ENCODE results near the gene PLEK2.
"Not testable (repeated sequence)": the region's sequence is repeated elsewhere in the genome, so short reads cannot be mapped to it uniquely, and the experiment has no call there.

PLEK2 gene, protein sequence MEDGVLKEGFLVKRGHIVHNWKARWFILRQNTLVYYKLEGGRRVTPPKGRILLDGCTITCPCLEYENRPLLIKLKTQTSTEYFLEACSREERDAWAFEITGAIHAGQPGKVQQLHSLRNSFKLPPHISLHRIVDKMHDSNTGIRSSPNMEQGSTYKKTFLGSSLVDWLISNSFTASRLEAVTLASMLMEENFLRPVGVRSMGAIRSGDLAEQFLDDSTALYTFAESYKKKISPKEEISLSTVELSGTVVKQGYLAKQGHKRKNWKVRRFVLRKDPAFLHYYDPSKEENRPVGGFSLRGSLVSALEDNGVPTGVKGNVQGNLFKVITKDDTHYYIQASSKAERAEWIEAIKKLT

DNA sequence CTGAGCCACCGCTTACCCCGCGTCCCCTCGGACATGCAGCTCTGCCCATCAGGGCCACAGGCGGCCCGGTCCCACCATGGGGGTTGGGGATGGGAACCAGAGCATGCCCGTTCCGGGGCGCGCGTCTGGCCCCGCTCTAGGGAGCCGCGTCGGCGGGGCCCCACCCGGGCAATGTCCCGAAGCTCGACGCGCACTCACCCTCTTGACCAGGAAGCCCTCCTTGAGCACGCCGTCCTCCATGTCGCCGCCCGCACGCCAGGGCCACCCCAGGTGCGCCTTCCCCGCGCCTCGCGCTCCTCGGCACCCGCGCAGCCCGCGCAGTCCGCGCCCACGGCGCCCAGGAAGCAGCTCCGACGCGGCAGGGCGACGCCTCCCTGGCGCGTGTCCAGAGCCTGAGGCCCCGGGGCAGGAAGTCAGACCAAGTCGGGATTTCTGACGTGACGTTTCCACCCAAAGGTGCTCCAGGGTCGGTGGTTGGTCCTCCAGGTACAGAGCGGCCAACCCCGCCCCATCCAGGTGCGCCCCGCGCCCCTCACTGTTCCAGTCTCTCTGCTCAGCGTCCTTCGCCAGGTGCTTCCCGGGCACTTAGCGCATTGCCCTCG lies at the start of gene PLEK2:
Gene PLEK2 (minus strand): TSS at position 346 of the 602 bp plus-strand sequence. CDS start 106 bp downstream, at position 240.
- in situ Hi-C loops (cut with MboI; ENCODE audit: low pct_unique_long_range_greater_than_20kb, low sequenced_read_pairs), result no loop called here
- DNase-seq, result no peak

DNA sequence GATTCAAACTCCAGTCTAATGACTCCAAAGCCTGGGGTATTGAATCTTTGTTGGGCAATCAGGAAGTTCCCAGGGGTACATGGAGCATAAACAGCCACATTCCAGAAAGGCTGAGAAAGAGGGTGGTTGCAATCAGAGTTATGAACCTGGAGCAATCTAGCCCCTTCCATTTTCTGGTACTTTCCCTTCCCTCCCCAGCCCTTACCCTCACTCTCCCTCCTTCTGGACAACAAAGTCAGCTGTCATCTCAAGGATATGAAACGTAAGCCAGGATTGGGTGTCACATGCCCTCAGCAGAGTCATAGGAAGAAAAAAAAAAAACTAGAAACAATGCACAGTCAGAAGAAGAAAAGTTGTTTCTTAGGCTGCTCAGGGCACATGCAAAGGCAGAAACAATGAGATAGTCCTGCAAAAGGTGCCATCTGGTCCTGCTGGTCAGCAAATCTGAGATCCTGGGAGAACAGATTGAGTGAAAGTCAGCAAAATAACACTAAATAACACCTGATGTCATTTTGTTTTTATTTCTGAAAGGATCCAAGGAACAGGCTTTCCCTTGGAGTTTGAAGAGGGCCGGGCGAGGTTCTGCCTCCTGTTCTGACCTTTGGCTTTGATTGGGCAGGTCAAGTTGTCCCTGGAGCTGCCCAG lies 49.5 kb upstream of the PLEK2 start:
- in situ Hi-C loops (cut with MboI; ENCODE audit: low pct_unique_long_range_greater_than_20kb, low sequenced_read_pairs), result no loop called here
- DNase-seq, result no peak

DNA sequence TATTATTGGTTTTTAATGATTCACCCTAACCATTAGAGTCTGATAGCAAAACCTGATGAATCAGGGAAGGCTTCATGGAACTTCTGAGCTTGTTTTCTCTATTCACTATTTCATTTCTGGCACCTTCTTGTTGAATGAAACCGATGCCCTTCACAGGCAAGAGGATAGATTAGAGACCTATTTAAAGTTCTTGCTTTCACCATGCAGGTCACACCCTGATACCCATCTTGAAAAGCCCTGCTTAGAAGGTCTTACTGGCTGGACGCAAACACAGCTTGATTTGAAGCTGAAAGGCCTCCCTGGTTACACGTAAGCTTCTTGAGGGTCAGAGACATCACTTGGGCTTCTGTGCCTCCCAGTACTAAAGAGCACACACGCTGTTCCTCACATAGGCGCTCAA lies 47.4 kb upstream of the PLEK2 start:
- no peak for DNase-seq
- in situ Hi-C loops (cut with MboI; ENCODE audit: low pct_unique_long_range_greater_than_20kb, low sequenced_read_pairs), result no loop called here

DNA sequence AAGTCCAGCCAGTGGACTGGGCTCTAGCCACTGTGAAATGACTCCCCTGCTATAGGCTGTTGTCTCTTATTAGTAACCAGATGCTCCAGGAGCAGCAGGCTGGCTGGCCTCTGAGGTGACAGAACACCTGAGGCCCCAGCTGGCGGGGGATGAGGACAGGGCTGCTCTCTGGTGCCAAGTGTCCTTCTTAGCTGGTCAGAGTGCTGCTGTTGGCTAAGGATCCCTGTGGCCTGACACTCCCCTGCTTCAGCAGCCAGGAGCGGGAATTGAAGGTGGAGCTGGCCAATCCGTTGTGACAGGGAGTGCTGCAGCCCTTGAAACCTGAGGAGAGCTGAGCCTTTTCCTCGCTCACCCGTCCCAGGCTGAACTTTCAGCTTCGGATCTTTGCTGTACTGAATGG lies 45.8 kb upstream of the PLEK2 start:
- in situ Hi-C loops (cut with MboI; ENCODE audit: low pct_unique_long_range_greater_than_20kb, low sequenced_read_pairs), result no loop called here
- no peak for DNase-seq

DNA sequence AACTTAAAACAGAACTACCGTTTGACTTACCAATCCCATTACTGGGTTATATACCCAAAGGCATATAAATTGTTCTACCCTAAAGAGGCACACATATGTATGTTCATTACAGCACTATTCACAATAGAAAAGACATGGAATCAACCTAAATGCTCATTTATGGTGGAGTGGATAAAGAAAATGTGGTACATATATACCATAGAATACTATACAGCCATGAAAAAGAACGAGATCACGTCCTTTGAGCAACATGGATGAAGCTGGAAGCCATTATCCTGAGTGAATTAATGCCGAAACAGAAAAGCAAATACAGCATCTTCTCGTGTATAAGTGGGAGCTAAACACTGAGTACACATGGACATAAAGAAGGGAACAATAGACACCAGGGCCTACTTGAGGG lies 44.8 kb upstream of the PLEK2 start:
- DNase-seq, result no peak
- in situ Hi-C loops (cut with MboI; ENCODE audit: low pct_unique_long_range_greater_than_20kb, low sequenced_read_pairs), result no loop called here

DNA sequence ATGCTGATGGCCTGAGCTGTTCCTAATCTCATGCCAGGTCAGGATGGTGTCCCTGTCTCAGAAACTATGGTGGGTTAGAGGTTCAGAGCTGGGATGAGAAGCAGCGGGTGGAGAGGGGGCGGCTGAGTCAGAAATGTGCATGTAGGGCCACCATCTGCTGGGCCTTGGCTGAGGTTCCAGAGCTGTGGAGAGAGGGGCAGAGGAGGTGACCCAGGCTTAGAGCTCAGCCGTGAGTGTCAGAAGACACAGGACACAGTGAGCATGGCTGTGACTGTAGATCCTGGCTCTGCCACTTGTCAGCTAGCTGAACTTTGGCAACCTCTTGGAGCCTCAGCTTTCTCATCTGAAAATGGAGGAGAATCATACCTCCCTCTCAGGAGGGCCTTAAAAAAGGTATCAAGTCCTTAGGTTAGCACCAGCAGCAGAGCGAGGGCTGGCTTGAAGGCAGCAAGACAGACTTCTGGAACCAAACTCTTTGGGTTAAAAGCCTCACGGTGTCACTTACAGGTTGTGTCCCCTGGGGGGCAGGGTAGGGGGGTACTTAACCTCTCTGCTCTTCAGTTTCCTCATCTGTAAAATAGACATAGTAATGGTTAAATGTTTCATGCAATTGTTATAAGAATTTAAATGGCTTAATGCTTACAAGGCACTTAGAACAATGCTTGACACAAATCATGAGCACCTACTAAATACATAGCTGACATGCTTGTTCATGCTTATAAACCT lies 41.8 kb upstream of the PLEK2 start:
- in situ Hi-C loops (cut with MboI; ENCODE audit: low pct_unique_long_range_greater_than_20kb, low sequenced_read_pairs), result no loop called here

DNA sequence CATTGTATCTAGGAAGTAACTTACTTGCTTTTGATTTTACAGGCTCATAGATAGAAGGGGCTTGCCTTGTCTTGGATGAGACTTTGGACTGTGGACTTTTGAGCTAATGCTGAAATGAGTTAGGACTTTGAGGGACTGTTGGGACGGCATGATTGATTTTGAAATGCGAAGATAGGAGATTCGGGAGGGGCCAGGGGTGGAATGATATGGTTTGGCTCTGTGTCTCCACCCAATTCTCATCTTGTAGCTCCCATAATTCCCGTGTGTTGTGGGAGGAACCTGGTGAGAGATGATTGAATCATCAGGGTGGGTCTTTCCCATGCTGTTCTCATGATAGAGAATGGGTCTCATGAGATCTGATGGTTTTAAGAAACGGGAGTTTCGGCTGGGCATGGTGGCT lies 39.7 kb upstream of the PLEK2 start:
- DNase-seq; in situ Hi-C loops (cut with MboI; ENCODE audit: low pct_unique_long_range_greater_than_20kb, low sequenced_read_pairs): not testable (repeated sequence)

More for the DNA sequence above, 41.8 kb upstream of the PLEK2 start:
- no peak for DNase-seq

DNA sequence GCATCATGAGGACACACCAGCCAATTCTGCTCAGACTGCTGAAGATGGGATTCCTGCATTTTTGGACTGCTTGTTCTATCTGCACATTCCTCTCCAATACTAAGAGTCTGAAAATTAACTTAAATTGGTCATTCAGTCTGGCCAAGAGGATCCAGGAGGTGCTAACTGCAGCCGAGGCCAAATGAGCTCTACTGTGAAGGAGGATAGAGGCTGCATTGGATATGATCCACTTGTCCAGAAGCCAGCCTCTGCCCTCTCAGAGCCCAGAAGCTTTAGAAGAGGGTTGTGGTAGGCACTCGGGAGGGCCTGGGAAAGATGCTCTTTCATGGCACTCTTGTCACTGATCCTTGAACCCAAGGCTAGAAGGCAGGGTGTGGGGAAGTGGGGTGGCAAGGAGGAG lies 37.1 kb upstream of the PLEK2 start:
- in situ Hi-C loops (cut with MboI; ENCODE audit: low pct_unique_long_range_greater_than_20kb, low sequenced_read_pairs), result no loop called here
- DNase-seq, result no peak

DNA sequence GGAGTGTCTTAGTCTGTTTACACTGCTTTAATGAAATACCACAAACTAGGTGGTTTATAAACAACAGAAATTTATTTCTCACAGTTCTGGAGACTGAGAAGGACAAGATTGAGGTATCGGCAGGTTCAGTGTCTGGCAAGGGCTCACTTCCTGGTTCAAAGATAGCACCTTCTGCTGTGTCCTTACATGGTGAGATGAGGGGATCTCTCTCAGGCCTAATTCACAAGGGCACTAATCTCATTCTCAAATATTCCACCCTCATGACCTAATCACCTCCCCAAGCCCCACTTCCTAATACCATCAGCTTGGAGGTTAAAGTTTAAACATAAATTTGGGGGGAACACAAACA lies 35.0 kb upstream of the PLEK2 start:
- no peak for DNase-seq
- in situ Hi-C loops (cut with MboI; ENCODE audit: low pct_unique_long_range_greater_than_20kb, low sequenced_read_pairs), result no loop called here

DNA sequence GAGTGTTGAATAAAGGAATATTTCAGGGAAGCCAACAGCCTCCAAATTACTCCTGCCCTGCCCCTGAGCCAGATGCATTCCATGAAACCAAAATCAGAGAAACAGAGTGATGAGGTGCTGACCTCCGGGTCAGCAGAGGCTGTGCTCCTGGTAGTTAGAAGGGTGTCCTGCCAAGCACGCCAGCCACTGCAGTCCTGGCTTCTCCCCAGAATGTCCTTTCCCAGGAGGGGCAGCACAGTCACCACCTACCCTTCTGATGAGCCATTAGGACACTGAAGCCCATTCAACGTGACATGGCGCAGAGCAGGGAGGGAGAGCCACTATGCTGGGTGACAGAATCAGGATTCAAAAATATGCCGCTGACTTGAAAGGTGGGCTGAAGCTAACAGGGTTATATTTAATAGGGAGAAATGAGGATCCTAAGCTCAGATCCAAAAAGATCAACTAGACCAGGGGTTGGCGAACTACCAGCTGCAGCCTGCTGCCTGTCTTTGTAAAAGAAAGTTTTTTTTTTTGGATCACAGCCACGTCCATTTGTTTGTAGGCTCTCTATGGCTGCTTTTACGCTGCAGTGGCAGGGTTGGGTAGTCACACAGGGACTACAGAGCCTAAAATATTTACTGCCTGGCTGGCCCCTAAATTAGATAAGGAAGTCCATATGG lies 34.5 kb upstream of the PLEK2 start:
- in situ Hi-C loops (cut with MboI; ENCODE audit: low pct_unique_long_range_greater_than_20kb, low sequenced_read_pairs), result no loop called here
- no peak for DNase-seq

DNA sequence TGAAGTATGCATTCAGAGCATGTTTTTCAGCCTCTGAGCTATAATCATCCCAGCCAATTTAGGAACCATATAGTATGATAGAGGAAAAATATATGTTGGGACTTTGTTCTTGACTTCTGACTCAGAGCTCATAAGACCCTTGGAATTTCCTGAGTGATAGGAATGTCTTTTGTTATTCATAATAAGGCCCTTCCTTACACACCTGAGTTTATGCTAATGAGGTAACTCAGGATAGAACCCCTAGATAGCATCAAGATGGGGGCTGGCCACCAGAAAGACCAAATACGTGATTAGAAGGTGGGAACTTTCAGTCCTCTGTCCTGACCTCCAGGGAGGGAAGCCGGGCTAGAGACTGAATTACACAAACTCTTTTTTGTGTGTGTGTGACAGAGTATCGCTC lies 32.4 kb upstream of the PLEK2 start:
- DNase-seq, result no peak
- in situ Hi-C loops (cut with MboI; ENCODE audit: low pct_unique_long_range_greater_than_20kb, low sequenced_read_pairs), result no loop called here

DNA sequence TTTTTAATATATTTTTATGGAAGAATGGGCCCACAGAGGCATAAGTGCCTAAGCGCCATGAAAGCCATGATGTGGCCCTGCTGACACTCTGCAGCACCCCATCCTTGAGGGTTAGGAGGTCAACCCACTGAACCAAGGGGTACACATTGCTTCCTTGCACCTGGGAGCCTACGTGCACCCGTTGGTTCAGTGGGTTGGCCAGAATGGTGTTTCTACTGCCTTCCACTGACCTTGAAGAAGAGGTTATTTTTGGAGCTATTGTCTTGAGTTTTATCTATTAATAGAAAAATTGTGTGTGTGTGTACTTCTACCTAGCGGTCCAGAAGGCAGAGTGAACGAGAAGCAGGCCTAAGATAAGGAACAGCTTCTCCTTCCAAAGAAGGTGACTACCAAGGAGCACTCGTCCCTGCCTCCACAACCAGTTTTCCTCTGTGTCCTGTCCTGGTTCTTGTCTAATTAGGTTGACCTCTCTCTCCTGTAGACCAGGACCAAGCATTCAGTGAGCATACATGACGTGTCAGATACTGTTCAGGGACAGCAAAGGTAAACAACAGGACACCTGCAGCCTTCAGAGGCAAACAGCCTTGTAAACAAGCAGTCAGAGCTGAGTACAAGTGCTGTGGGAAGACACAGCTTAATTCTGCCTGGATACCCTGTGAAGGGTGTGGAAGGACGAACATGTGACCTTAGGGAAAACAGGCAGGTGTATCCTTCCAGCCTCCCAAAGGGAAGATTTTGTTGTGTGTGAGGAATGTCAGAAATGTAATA lies 30.4 kb upstream of the PLEK2 start:
- in situ Hi-C loops (cut with MboI; ENCODE audit: low pct_unique_long_range_greater_than_20kb, low sequenced_read_pairs), result no loop called here
- no peak for DNase-seq

DNA sequence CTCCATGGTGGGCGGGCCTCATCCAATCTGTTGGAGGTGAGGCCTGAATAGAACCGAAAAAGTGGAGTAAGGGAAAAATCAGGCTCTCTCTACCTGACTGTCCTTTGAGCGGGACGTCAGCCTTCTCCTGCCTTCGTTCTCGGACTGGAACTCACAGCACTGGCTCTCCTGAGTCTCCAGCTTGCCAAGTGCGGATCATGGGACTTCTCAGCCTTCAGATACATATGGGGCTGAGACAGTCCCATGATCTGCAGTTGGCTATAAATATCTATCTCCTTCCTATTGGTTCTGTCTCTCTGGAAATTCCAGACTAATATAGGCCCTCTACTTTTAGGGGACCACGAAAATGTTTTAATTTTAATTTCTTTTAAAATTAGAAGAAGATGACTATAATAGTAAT lies 29.7 kb upstream of the PLEK2 start:
- in situ Hi-C loops (cut with MboI; ENCODE audit: low pct_unique_long_range_greater_than_20kb, low sequenced_read_pairs), result no loop called here
- DNase-seq, result no peak

DNA sequence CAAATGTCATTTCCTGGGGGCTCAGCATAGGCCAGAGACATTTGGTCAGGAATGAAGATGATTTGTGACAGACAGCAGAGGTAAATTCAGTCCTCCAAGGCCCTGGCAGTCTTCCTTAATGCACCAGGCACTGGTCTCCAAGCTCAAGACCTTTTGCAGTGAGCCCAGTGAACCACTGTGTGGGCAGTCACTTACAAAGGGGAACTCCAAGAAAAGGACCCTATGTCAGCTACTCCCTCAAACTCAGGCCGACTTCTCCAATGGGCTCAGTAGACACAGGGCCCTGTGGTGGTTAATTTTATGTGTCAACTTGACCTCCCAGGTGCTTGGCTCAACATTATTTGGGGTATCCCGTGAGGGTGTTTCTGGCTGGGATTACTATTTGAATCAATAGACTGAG lies 29.3 kb upstream of the PLEK2 start:
- in situ Hi-C loops (cut with MboI; ENCODE audit: low pct_unique_long_range_greater_than_20kb, low sequenced_read_pairs), result no loop called here
- no peak for DNase-seq

DNA sequence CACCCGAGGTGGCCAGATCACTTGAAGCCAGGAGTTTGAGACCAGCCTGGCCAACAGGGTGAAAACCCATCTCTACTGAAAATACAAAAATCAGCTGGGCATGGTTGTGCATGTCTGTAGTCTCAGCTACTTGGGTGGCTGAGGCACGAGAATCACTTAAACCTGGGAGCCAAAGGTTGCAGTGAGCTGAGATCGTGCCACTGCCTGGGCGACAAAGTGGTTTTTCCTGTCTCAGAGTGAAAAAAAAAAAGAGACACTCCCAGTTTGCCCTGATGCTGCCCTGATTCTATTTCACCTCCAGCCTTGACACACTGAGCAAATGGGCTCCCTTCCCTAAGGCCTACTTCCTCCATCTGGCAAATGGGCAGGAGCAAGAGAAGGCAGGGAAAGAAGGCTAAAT lies 28.5 kb upstream of the PLEK2 start:
- in situ Hi-C loops (cut with MboI; ENCODE audit: low pct_unique_long_range_greater_than_20kb, low sequenced_read_pairs), result no loop called here
- DNase-seq, result no peak

DNA sequence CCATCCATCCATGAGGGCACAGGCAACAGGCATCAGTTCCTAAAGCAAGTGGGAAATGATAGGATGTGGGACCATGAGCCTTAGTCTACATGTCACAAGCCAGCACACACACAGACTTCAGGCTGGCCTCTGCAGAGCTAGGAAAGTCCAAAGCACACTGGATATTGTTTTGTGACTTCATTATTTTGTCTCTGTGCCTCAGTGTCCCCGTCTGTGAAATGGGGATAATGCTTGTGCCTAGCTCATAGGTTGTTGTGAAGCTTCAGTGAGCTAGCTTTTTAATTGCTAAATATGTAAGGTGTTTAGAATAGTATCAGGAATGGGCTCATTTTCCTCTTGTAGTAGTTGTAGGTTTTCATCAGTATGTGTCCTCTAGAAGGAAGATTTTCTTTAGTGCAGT lies 27.0 kb upstream of the PLEK2 start:
- in situ Hi-C loops (cut with MboI; ENCODE audit: low pct_unique_long_range_greater_than_20kb, low sequenced_read_pairs), result no loop called here

DNA sequence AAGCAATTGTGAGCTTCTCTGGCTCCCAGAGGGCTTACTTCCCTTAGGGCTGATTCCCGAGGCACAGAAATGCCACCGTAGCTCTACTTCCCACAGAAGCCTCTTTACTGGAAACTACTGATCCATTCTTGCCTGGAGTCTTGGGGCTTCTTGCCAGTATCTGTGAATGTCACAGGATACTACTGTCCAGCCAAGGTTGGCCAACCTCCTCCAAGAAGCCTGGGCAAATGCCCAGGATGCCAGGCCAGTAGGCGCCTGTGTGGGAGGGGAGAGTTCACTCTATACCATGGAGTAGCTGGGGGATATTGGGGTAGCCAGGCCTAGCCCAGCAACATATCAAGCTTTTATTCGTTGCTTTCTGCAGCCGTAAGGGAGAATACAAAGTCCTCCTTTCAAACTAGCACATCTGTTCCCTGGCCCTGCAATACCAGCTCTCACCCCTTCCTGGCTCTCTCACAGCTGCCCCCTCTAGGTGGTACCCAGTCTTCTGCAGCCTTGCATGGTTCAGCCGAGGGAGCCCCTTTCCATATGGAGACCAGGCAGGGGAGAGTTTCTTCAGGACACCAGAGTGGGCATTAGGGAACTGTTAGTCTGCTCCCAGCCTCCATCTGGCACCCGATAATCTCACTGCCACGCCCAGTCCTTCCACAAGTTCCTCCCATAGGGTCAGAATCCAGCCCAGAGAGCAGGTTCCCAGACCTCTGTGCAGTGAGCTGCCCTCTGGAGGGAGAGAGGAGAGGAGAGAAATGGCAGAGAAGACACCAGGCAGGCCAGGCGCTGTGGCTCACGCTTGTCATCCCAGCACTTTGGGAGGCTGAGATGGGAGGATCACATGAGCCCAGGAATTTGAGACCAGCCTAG lies 24.3 kb upstream of the PLEK2 start:
- no peak for DNase-seq
- in situ Hi-C loops (cut with MboI; ENCODE audit: low pct_unique_long_range_greater_than_20kb, low sequenced_read_pairs), result no loop called here

More for the DNA sequence above, 27.0 kb upstream of the PLEK2 start:
- no peak for DNase-seq

DNA sequence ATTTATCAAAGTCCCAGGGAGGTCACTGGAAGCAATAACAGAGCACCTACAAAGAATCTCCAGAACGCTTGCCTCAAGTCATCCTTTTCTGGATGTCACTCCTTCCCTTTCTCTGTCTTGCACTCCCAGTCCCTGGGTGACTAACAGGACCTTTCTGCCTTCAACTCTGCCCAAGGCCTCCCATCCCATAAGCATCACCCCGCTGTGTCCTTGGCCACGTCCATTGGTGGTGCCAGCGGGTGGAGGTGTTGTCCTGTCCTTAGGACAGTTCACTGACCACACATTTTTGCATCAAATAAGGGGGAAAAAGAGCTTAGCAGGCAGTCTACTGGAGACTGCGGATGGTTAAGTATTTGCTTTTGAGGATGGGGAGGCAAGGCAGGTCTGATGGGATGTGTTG lies 23.6 kb upstream of the PLEK2 start:
- in situ Hi-C loops (cut with MboI; ENCODE audit: low pct_unique_long_range_greater_than_20kb, low sequenced_read_pairs), result no loop called here
- DNase-seq, result no peak
